ENCODE results near the gene HPS5. TPM values are rescaled to one million over a fixed set of nuclear protein-coding genes. Genes with fewer than 3 reads are reported as not detected.

Gene HPS5
- total and polyA plus RNA-seq, 9 donors = 10.0 to 19.2 (median 11.6) TPM

- DNase-seq = no peak
- Histone ChIP-seq H3K27ac (ENCODE audit: low read length) (no peak overlapping the region), H3K36me3 (ENCODE audit: control insufficient read depth, insufficient read depth, low read length) (no peaks in the 10 kb centered on the region), H3K4me1 (ENCODE audit: control insufficient read depth, insufficient read depth, low read length) (no peaks in the 10 kb centered on the region), H3K9me3 (replicated peaks; ENCODE audit: control insufficient read depth, low read depth, low read length) (no peaks in the 10 kb centered on the region), H3K4me3 (ENCODE audit: low read length) (no peak overlapping the region), H3K27me3 (ENCODE audit: control insufficient read depth, insufficient read depth, low read length) (no peaks in the 10 kb centered on the region)
- WGBS (ENCODE audit: insufficient coverage) = no CpG with 5 or more reads among the region's 1 CpG
Measured at GRCh38 chr11:18239655-18240054, 82.3 kb downstream of the HPS5 start.

- H3K4me1 ChIP-seq (ENCODE audit: control insufficient read depth, insufficient read depth, low read length) = no peaks in the 10 kb centered on the region
- WGBS (ENCODE audit: insufficient coverage) = no CpG with 5 or more reads among the region's 2 CpGs
- no peak within 1 kb of the TSS for H3K27ac ChIP-seq (ENCODE audit: low read length)
- no peak within 1 kb of the TSS for H3K4me3 ChIP-seq (ENCODE audit: low read length)
- DNase-seq = no peak
- no peaks in the 10 kb centered on the region for H3K9me3 ChIP-seq (replicated peaks; ENCODE audit: control insufficient read depth, low read depth, low read length)
- no peaks in the 10 kb centered on the region for H3K36me3 ChIP-seq (ENCODE audit: control insufficient read depth, insufficient read depth, low read length)
- no peaks in the 10 kb centered on the region for H3K27me3 ChIP-seq (ENCODE audit: control insufficient read depth, insufficient read depth, low read length)
Measured at GRCh38 chr11:18236664-18237356, 85.1 kb downstream of the HPS5 start, which contains the start of gene SAA4. SAA4 (minus strand) TSS chr11:18236802; CDS start chr11:18235926, 876 bp downstream.

GRCh38 chr11:18235394-18236334 lies 86.3 kb downstream of the HPS5 start:
- no CpG with 5 or more reads among the region's 8 CpGs for WGBS (ENCODE audit: insufficient coverage)
- Histone ChIP-seq H3K4me1 (ENCODE audit: control insufficient read depth, insufficient read depth, low read length) (no peaks in the 10 kb centered on the region), H3K27me3 (ENCODE audit: control insufficient read depth, insufficient read depth, low read length) (no peaks in the 10 kb centered on the region), H3K36me3 (ENCODE audit: control insufficient read depth, insufficient read depth, low read length) (no peaks in the 10 kb centered on the region), H3K9me3 (replicated peaks; ENCODE audit: control insufficient read depth, low read depth, low read length) (no peaks in the 10 kb centered on the region), H3K4me3 (ENCODE audit: low read length) (no peak overlapping the region), H3K27ac (ENCODE audit: low read length) (no peak overlapping the region)
- DNase-seq = no peak

GRCh38 chr11:18233912-18234311 lies 88.0 kb downstream of the HPS5 start:
- no peak for DNase-seq
- H3K27ac ChIP-seq (ENCODE audit: low read length) = no peak overlapping the region
- H3K9me3 ChIP-seq (replicated peaks; ENCODE audit: control insufficient read depth, low read depth, low read length) = no peaks in the 10 kb centered on the region
- WGBS (ENCODE audit: insufficient coverage) = no CpG with 5 or more reads among the region's 4 CpGs
- no peak overlapping the region for H3K4me3 ChIP-seq (ENCODE audit: low read length)
- no peaks in the 10 kb centered on the region for H3K36me3 ChIP-seq (ENCODE audit: control insufficient read depth, insufficient read depth, low read length)
- no peaks in the 10 kb centered on the region for H3K4me1 ChIP-seq (ENCODE audit: control insufficient read depth, insufficient read depth, low read length)
- no peaks in the 10 kb centered on the region for H3K27me3 ChIP-seq (ENCODE audit: control insufficient read depth, insufficient read depth, low read length)

- Histone ChIP-seq H3K36me3 (ENCODE audit: control insufficient read depth, insufficient read depth, low read length) (no peaks in the 10 kb centered on the region), H3K9me3 (replicated peaks; ENCODE audit: control insufficient read depth, low read depth, low read length) (no peaks in the 10 kb centered on the region), H3K27ac (ENCODE audit: low read length) (no peak overlapping the region), H3K27me3 (ENCODE audit: control insufficient read depth, insufficient read depth, low read length) (no peaks in the 10 kb centered on the region), H3K4me1 (ENCODE audit: control insufficient read depth, insufficient read depth, low read length) (no peaks in the 10 kb centered on the region), H3K4me3 (ENCODE audit: low read length) (no peak overlapping the region)
- WGBS (ENCODE audit: insufficient coverage) = 74% methylated on average over 2 of the region's 2 CpGs
- no peak for DNase-seq
Measured at GRCh38 chr11:18230859-18231258, 91.1 kb downstream of the HPS5 start.

GRCh38 chr11:18229501-18229900 lies 92.4 kb downstream of the HPS5 start:
- WGBS (ENCODE audit: insufficient coverage) = no CpG with 5 or more reads among the region's 3 CpGs
- H3K4me1 ChIP-seq (ENCODE audit: control insufficient read depth, insufficient read depth, low read length) = no peaks in the 10 kb centered on the region
- H3K9me3 ChIP-seq (replicated peaks; ENCODE audit: control insufficient read depth, low read depth, low read length) = no peaks in the 10 kb centered on the region
- H3K27me3 ChIP-seq (ENCODE audit: control insufficient read depth, insufficient read depth, low read length) = no peaks in the 10 kb centered on the region
- no peaks in the 10 kb centered on the region for H3K36me3 ChIP-seq (ENCODE audit: control insufficient read depth, insufficient read depth, low read length)
- no peak for DNase-seq
- no peak overlapping the region for H3K4me3 ChIP-seq (ENCODE audit: low read length)
- H3K27ac ChIP-seq (ENCODE audit: low read length) = no peak overlapping the region

Other genes starting within 250 kb of the HPS5 start
- gene SAAL1, start 216.1 kb downstream of the HPS5 start, total RNA-seq = 10.3 TPM
- gene SAAL1, start 216.1 kb downstream of the HPS5 start, polyA plus RNA-seq (ENCODE audit: insufficient read depth in 1 of 8, insufficient read length in 8 of 8, low replicate concordance in 1 of 8) = 10 to 100 TPM; 12.4 to 18.8 (median 15.0) TPM
- gene MRGPRX3, start 189.6 kb downstream of the HPS5 start, total RNA-seq = not detected
- not detected for gene MRGPRX3, start 189.6 kb downstream of the HPS5 start, polyA plus RNA-seq (ENCODE audit: insufficient read depth in 1 of 8, insufficient read length in 8 of 8, low replicate concordance in 1 of 8)
- gene MRGPRX4, start 149.3 kb downstream of the HPS5 start, total RNA-seq = not detected
- not detected for gene MRGPRX4, start 149.3 kb downstream of the HPS5 start, polyA plus RNA-seq (ENCODE audit: insufficient read depth in 1 of 8, insufficient read length in 8 of 8, low replicate concordance in 1 of 8)
- gene SAA4, start 85.3 kb downstream of the HPS5 start, total RNA-seq = not detected
- under 1 TPM in 1 of 8 donors, not detected in 7; 0.25 TPM for gene SAA4, start 85.3 kb downstream of the HPS5 start, polyA plus RNA-seq (ENCODE audit: insufficient read depth in 1 of 8, insufficient read length in 8 of 8, low replicate concordance in 1 of 8)
- gene SAA2, start 73.5 kb downstream of the HPS5 start, total RNA-seq = not detected
- gene SAA2, start 73.5 kb downstream of the HPS5 start, polyA plus RNA-seq (ENCODE audit: insufficient read depth in 1 of 8, insufficient read length in 8 of 8, low replicate concordance in 1 of 8) = not detected
- not detected for gene SAA1, start 55.9 kb downstream of the HPS5 start, total RNA-seq
- gene SAA1, start 55.9 kb downstream of the HPS5 start, polyA plus RNA-seq (ENCODE audit: insufficient read depth in 1 of 8, insufficient read length in 8 of 8, low replicate concordance in 1 of 8) = not detected
- gene GTF2H1, start 427 bp upstream of the HPS5 start, total RNA-seq = 39.9 TPM
- gene GTF2H1, start 427 bp upstream of the HPS5 start, polyA plus RNA-seq (ENCODE audit: insufficient read depth in 1 of 8, insufficient read length in 8 of 8, low replicate concordance in 1 of 8) = 10 to 100 TPM; 30.0 to 39.4 (median 32.9) TPM
- gene LDHA, start 72.4 kb upstream of the HPS5 start, total RNA-seq = 395 TPM
- 100 to 1,000 TPM; 482 to 607 (median 533) TPM for gene LDHA, start 72.4 kb upstream of the HPS5 start, polyA plus RNA-seq (ENCODE audit: insufficient read depth in 1 of 8, insufficient read length in 8 of 8, low replicate concordance in 1 of 8)
- gene LDHC, start 90.2 kb upstream of the HPS5 start, total RNA-seq = not detected
- 1 to 10 TPM in 2 of 8 donors, under 1 TPM in 1, not detected in 5; 0.23 to 1.3 (median 1.1) TPM for gene LDHC, start 90.2 kb upstream of the HPS5 start, polyA plus RNA-seq (ENCODE audit: insufficient read depth in 1 of 8, insufficient read length in 8 of 8, low replicate concordance in 1 of 8)
- not detected for gene LDHAL6A, start 133.7 kb upstream of the HPS5 start, total RNA-seq
- under 1 TPM in 7 of 8 donors, not detected in 1; 0.13 to 0.67 (median 0.15) TPM for gene LDHAL6A, start 133.7 kb upstream of the HPS5 start, polyA plus RNA-seq (ENCODE audit: insufficient read depth in 1 of 8, insufficient read length in 8 of 8, low replicate concordance in 1 of 8)
- gene TSG101, start 204.8 kb upstream of the HPS5 start, total RNA-seq = 79.4 TPM
- 100 to 1,000 TPM in 6 of 8 donors, 10 to 100 TPM in 2; 86.1 to 125 (median 108) TPM for gene TSG101, start 204.8 kb upstream of the HPS5 start, polyA plus RNA-seq (ENCODE audit: insufficient read depth in 1 of 8, insufficient read length in 8 of 8, low replicate concordance in 1 of 8)

Measured in muscle of leg (tissue), 11 donors.